CD4-positive, alpha-beta T cell (primary cell): ENCODE data around the gene MSMO1. TPM values are rescaled to one million over a fixed set of nuclear protein-coding genes. Genes with fewer than 3 reads are reported as not detected.

Experiments
- ATAC-seq: fragments of 200-7000 bp; cut with Tn5 transposase; one replicate; pipeline ENCODE4 v1.10.0; 2022; ENCODE audit warnings: mild to moderate bottlenecking; ENCODE audit not compliant: poor library complexity
- CTCF ChIA-PET: fragments of 350-600 bp; sonication (Branson Sonifier 250); formaldehyde crosslinking; loops from one replicate; lab custom pipeline; 2021; ENCODE audit warnings: antibody characterized with exemption, inconsistent platforms; lab: Charles Lee
- POLR2A ChIA-PET: fragments of 350-600 bp; sonication (Branson Sonifier 250); formaldehyde crosslinking; loops from one replicate; lab custom pipeline; 2021; ENCODE audit warnings: antibody characterized with exemption, inconsistent platforms; lab: Charles Lee
- DNase-seq, 14 experiments: peaks; one replicate each; pipeline ENCODE4 v3.0.0-alpha.2; 2013 to 2020; ENCODE audit warnings: mixed read lengths in 2 of 14
- H3K27ac ChIP-seq, 2 donors: one replicate each; pipeline versions ENCODE4 v1.5.1 to v1.7.0; 2013; ENCODE audit warnings: low read length in 2 of 2, low read depth in 1 of 2, mild to moderate bottlenecking in 1 of 2
- H3K27me3 ChIP-seq, 2 experiments: 1 replicate in 1 of 2; 2 replicates in 1 of 2; pipeline versions ENCODE4 v1.6.1 to v1.7.0; 2013; ENCODE audit warnings: low read length in 2 of 2, control low read depth in 1 of 2, mild to moderate bottlenecking in 1 of 2, moderate library complexity in 1 of 2; ENCODE audit not compliant: insufficient read depth in 2 of 2, control insufficient read depth in 1 of 2
- H3K36me3 ChIP-seq: one replicate; pipeline ENCODE4 v1.6.1; 2013; ENCODE audit warnings: low read length, control low read depth; ENCODE audit not compliant: insufficient read depth
- H3K4me1 ChIP-seq: one replicate; pipeline ENCODE4 v1.6.1; 2013; ENCODE audit warnings: low read length, control low read depth; ENCODE audit not compliant: insufficient read depth
- H3K4me3 ChIP-seq: one replicate; pipeline ENCODE4 v1.5.1; 2013; ENCODE audit warnings: mild to moderate bottlenecking, low read length, moderate library complexity
- H3K9me3 ChIP-seq, 2 experiments: 1 replicate in 1 of 2; 2 replicates in 1 of 2; pipeline versions ENCODE4 v1.6.1 to v1.7.0; 2013; ENCODE audit warnings: low read length in 2 of 2, mild to moderate bottlenecking in 2 of 2, control low read depth in 1 of 2, moderate library complexity in 1 of 2; ENCODE audit not compliant: control insufficient read depth in 1 of 2, insufficient read depth in 1 of 2
- H3K27ac Mint-ChIP-seq: one replicate; pipeline ENCODE4 v1.8.0; 2020; ENCODE audit warnings: mixed read lengths
- H3K27me3 Mint-ChIP-seq: one replicate; pipeline ENCODE4 v1.8.0; 2021; ENCODE audit warnings: mixed read lengths
- H3K36me3 Mint-ChIP-seq: one replicate; pipeline ENCODE4 v1.8.0; 2021; ENCODE audit warnings: low read depth, mixed read lengths
- H3K4me1 Mint-ChIP-seq: one replicate; pipeline ENCODE4 v1.8.0; 2021; ENCODE audit warnings: low read depth, mixed read lengths
- H3K4me3 Mint-ChIP-seq: one replicate; pipeline ENCODE4 v1.8.0; 2020; ENCODE audit warnings: mild to moderate bottlenecking, mixed read lengths
- H3K9me3 Mint-ChIP-seq: one replicate; pipeline ENCODE4 v1.8.0; 2020; ENCODE audit warnings: mixed read lengths
- CTCF ChIP-seq: fragments of 200-600 bp; IDR thresholded peaks from one replicate; pipeline ENCODE4 v1.8.0; 2022; ENCODE audit warnings: antibody characterized with exemption, mild to moderate bottlenecking
- intact Hi-C, 2 experiments: fragments of 100-400 bp; cut with DNase I in 1 of 2; cut with micrococcal nuclease in 1 of 2; formaldehyde crosslinking; loops; one replicate each; pipeline versions ENCODE4 v1.15.1 to v1.9.0; 2023 to 2025; cut with DNase I, micrococcal nuclease
- total RNA-seq, 174 experiments: library from RNA in 2 of 174; stranded (reverse) in 2 of 174; gene quantifications; one replicate each; pipeline ENCODE4 v1.2.3 and lab custom pipeline; 2021 to 2026

The MSMO1 gene
- total RNA-seq, 2 experiments from 2014 or later, result 13.3 to 15.1 TPM

- no peaks in the 10 kb centered on the region for H3K27me3 Mint-ChIP-seq
- intact Hi-C loops, result loop anchor here (5.0 to 10.0 kb wide), 3 partner anchors 71 to 1834 kb away; partner anchors contain the start of gene TMA16 (in 1 of the 2)
- no peaks in the 10 kb centered on the region for H3K9me3 ChIP-seq
- H3K27me3 ChIP-seq, result no peaks in the 10 kb centered on the region
- peaks cover 27% of the 10 kb centered on the region for H3K4me1 Mint-ChIP-seq
- no peaks in the 10 kb centered on the region for H3K36me3 ChIP-seq
- POLR2A ChIA-PET, result interaction anchor here (1.7 kb wide), 1 partner anchor 15 kb away, joined by 8 read pairs; no protein-coding TSS in a partner anchor
- peaks cover 33% of the 10 kb centered on the region for H3K4me1 ChIP-seq
- no peak overlapping the region for H3K4me3 ChIP-seq
- ATAC-seq (no peak), DNase-seq (no peak)
- H3K27ac Mint-ChIP-seq, result no peak overlapping the region
- CTCF ChIA-PET, result no interaction called here
- TF ChIP-seq CTCF, result no peak
- H3K27ac ChIP-seq, result no peak overlapping the region
- H3K36me3 Mint-ChIP-seq, result peaks cover 26% of the 10 kb centered on the region
- H3K9me3 Mint-ChIP-seq, result no peaks in the 10 kb centered on the region
- H3K4me3 Mint-ChIP-seq, result no peak overlapping the region
Measured at GRCh38 chr4:165328708-165329107, 1.2 kb downstream of the MSMO1 start.

- Histone ChIP-seq H3K36me3 (peaks cover 11% of the 10 kb centered on the region), H3K27me3 (no peaks in the 10 kb centered on the region), H3K9me3 (no peaks in the 10 kb centered on the region), H3K27ac (no peak overlapping the region), H3K4me1 (peaks cover 33% of the 10 kb centered on the region), H3K4me3 (no peak overlapping the region)
- ATAC-seq, result no peak
- H3K4me3 Mint-ChIP-seq, result no peak overlapping the region
- no peak for DNase-seq
- H3K9me3 Mint-ChIP-seq, result no peaks in the 10 kb centered on the region
- H3K27me3 Mint-ChIP-seq, result no peaks in the 10 kb centered on the region
- no peak overlapping the region for H3K27ac Mint-ChIP-seq
- no peak for TF ChIP-seq CTCF
- CTCF ChIA-PET, result no interaction called here
- H3K36me3 Mint-ChIP-seq, result peaks cover 35% of the 10 kb centered on the region
- intact Hi-C loops, result loop anchor here in 1 of 2 experiments (2.0 kb wide), 1 partner anchor 125 kb away; no protein-coding TSS in a partner anchor
- POLR2A ChIA-PET, result interaction anchor here (0.7 kb wide), 1 partner anchor 36 kb away, joined by 3 read pairs; no protein-coding TSS in a partner anchor
- H3K4me1 Mint-ChIP-seq, result peaks cover 29% of the 10 kb centered on the region
Measured at GRCh38 chr4:165330071-165330470, 2.6 kb downstream of the MSMO1 start.

- H3K36me3 Mint-ChIP-seq, result peaks cover 41% of the 10 kb centered on the region
- no peaks in the 10 kb centered on the region for H3K9me3 ChIP-seq
- no peaks in the 10 kb centered on the region for H3K27me3 ChIP-seq
- H3K4me3 ChIP-seq, result no peak overlapping the region
- intact Hi-C loops, result loop anchor here in 1 of 2 experiments (2.0 kb wide), 1 partner anchor 126 kb away; no protein-coding TSS in a partner anchor
- peaks cover 35% of the 10 kb centered on the region for H3K4me1 Mint-ChIP-seq
- peaks cover 15% of the 10 kb centered on the region for H3K36me3 ChIP-seq
- no peak for ATAC-seq
- peaks cover 33% of the 10 kb centered on the region for H3K4me1 ChIP-seq
- H3K9me3 Mint-ChIP-seq, result no peaks in the 10 kb centered on the region
- no peaks in the 10 kb centered on the region for H3K27me3 Mint-ChIP-seq
- H3K27ac Mint-ChIP-seq, result no peak overlapping the region
- no peak overlapping the region for H3K4me3 Mint-ChIP-seq
- POLR2A ChIA-PET, result interaction anchor here (0.7 kb wide), 1 partner anchor 37 kb away, joined by 3 read pairs; no protein-coding TSS in a partner anchor
- H3K27ac ChIP-seq, result no peak overlapping the region
- DNase-seq, result no peak
- CTCF ChIA-PET, result no interaction called here
- TF ChIP-seq CTCF, result no peak
Measured at GRCh38 chr4:165330666-165331065, 3.2 kb downstream of the MSMO1 start.
